GM19043 (cell line): ENCODE data around the gene FUS.

Experiments used
- ATAC-seq: cut with Tn5 transposase; IDR thresholded peaks from one replicate; pipeline ENCODE4 v1.9.1; 2021; ENCODE audit warnings: low read depth; ENCODE audit not compliant: unreplicated experiment

FUS gene

GRCh38 chr16:31225193-31225592 lies 45.3 kb downstream of the FUS start:
- ATAC-seq = no peak

- no peak for ATAC-seq
Measured at GRCh38 chr16:31228206-31228605, 48.3 kb downstream of the FUS start.

- no peak for ATAC-seq
Measured at GRCh38 chr16:31229501-31229900, 49.6 kb downstream of the FUS start.

GRCh38 chr16:31238041-31238440 lies 58.1 kb downstream of the FUS start:
- no peak for ATAC-seq
